Esophagus squamous epithelium (tissue), 5 donors: ENCODE measurements around the gene UCP1. TPM values are rescaled to one million over a fixed set of nuclear protein-coding genes. Genes with fewer than 3 reads are reported as not detected.

Experiments
- DNase-seq: peaks from one replicate; lab custom pipeline; 2025; lab: John Stamatoyannopoulos, UW
- H3K27ac ChIP-seq, 4 donors: fragments of 200-600 bp; sonication (generic); one replicate each; pipeline ENCODE4 v1.5.1; 2016 to 2019; ENCODE audit warnings: mild to moderate bottlenecking in 1 of 4
- H3K27me3 ChIP-seq, 4 donors: fragments of 200-600 bp; sonication (generic); 1 replicate in 3 of 4; 2 replicates in 1 of 4; pipeline versions ENCODE4 v1.5.1 to v1.6.0; 2017 to 2021; ENCODE audit warnings: antibody characterized with exemption in 1 of 4
- H3K36me3 ChIP-seq, 3 donors: fragments of 200-600 bp; sonication (generic); one replicate each; pipeline ENCODE4 v1.5.1; 2016 to 2019
- H3K4me1 ChIP-seq, 3 donors: fragments of 200-600 bp; sonication (generic); one replicate each; pipeline ENCODE4 v1.5.1; 2017 to 2019
- H3K4me3 ChIP-seq, 4 donors: fragments of 200-600 bp; sonication (generic); 1 replicate in 3 of 4; 2 replicates in 1 of 4; pipeline ENCODE4 v1.5.1; 2016 to 2019; ENCODE audit warnings: mild to moderate bottlenecking in 2 of 4, moderate library complexity in 1 of 4
- H3K9me3 ChIP-seq, 3 donors: fragments of 200-600 bp; sonication (generic); one replicate each; pipeline ENCODE4 v1.5.1; 2016 to 2019
- CTCF ChIP-seq, 6 experiments: fragments of 450-650 bp in 4 of 6; fragments of 200-600 bp in 2 of 6; sonication (generic) in 2 of 6; IDR thresholded peaks; one replicate each; pipeline ENCODE4 v1.5.1; 2016 to 2019; ENCODE audit warnings: antibody characterized with exemption in 6 of 6, mild to moderate bottlenecking in 4 of 6, moderate library complexity in 4 of 6
- POLR2A ChIP-seq, 4 donors: fragments of 450-650 bp; IDR thresholded peaks; one replicate each; pipeline ENCODE4 v1.6.1; 2017; ENCODE audit warnings: antibody characterized with exemption in 4 of 4, mild to moderate bottlenecking in 4 of 4, moderate library complexity in 3 of 4
- WGBS, 2 donors: methylation state at CpG; one replicate each; pipeline ENCODE4 v1.1.5; 2018; 5-methylcytosine and 5-hydroxymethylcytosine counted together
- intact Hi-C: fragments of 100-400 bp; cut with DNase I; formaldehyde crosslinking; loops from one replicate; pipeline ENCODE4 v1.15.0; 2022
- total RNA-seq, 4 donors: library from RNA; depleted of rRNA; stranded (reverse); fragments of >200 nt; gene quantifications; one replicate each; pipeline ENCODE4 v1.1.0, GENCODE V29; 2016
- donor health status: DM: yes; HTN: yes; CAD: no.

The UCP1 gene
- total RNA-seq, 4 donors from 2014 or later: not detected

GRCh38 chr4:140557831-140558435 lies 10.8 kb downstream of the UCP1 start:
- Histone ChIP-seq H3K27me3 (no peaks in the 10 kb centered on the region), H3K4me3 (no peak overlapping the region), H3K36me3 (peaks cover 0 to 4% (median 0%) of the 10 kb centered on the region in 3 donors), H3K4me1 (no peaks in the 10 kb centered on the region), H3K27ac (no peak overlapping the region), H3K9me3 (no peaks in the 10 kb centered on the region)
- TF ChIP-seq CTCF (IDR thresholded peaks at IDR 0.05) (no peak), POLR2A (IDR thresholded peaks at IDR 0.05) (no peak)
- WGBS, 2 donors: 65 to 90% methylated on average over 4 of the region's 4 CpGs
- DNase-seq: no peak
- intact Hi-C loops: no loop called here

GRCh38 chr4:140556372-140557085 lies 12.2 kb downstream of the UCP1 start:
- H3K4me3 ChIP-seq: no peak overlapping the region
- H3K27me3 ChIP-seq: no peaks in the 10 kb centered on the region
- no peaks in the 10 kb centered on the region for H3K4me1 ChIP-seq
- 70 to 73% methylated on average over 6 of the region's 6 CpGs for WGBS, 2 donors
- no peak overlapping the region for H3K27ac ChIP-seq
- DNase-seq: no peak
- no peak for TF ChIP-seq CTCF (IDR thresholded peaks at IDR 0.05)
- TF ChIP-seq POLR2A (IDR thresholded peaks at IDR 0.05): no peak
- H3K36me3 ChIP-seq: peaks cover 0 to 15% (median 0%) of the 10 kb centered on the region in 3 donors
- intact Hi-C loops: no loop called here
- H3K9me3 ChIP-seq: no peaks in the 10 kb centered on the region

- DNase-seq: no peak
- Histone ChIP-seq H3K4me1 (no peaks in the 10 kb centered on the region), H3K27me3 (no peaks in the 10 kb centered on the region), H3K36me3 (peaks cover 0 to 42% (median 0%) of the 10 kb centered on the region in 3 donors), H3K27ac (no peak overlapping the region), H3K9me3 (no peaks in the 10 kb centered on the region), H3K4me3 (no peak overlapping the region)
- intact Hi-C loops: no loop called here
- TF ChIP-seq POLR2A (IDR thresholded peaks at IDR 0.05) (no peak), CTCF (IDR thresholded peaks at IDR 0.05) (no peak)
- 71 to 78% methylated on average over 4 of the region's 4 CpGs for WGBS, 2 donors
Observed at GRCh38 chr4:140533951-140534480, 34.7 kb downstream of the UCP1 start.

- WGBS, 2 donors: 88 to 96% methylated on average over 1 of the region's 1 CpG
- Histone ChIP-seq H3K4me3 (no peak overlapping the region), H3K27me3 (no peaks in the 10 kb centered on the region), H3K4me1 (peaks cover 0 to 14% (median 4%) of the 10 kb centered on the region in 3 donors), H3K27ac (no peak overlapping the region), H3K36me3 (peaks cover 0 to 25% (median 0%) of the 10 kb centered on the region in 3 donors), H3K9me3 (no peaks in the 10 kb centered on the region)
- intact Hi-C loops: loop anchor here (10.0 kb wide), 1 partner anchor 325 kb away; no protein-coding TSS in a partner anchor
- DNase-seq: no peak
- TF ChIP-seq CTCF (IDR thresholded peaks at IDR 0.05): no peak
- no peak for TF ChIP-seq POLR2A (IDR thresholded peaks at IDR 0.05)
Observed at GRCh38 chr4:140529434-140529833, 39.3 kb downstream of the UCP1 start.
